HG03196 (cell line): ENCODE measurements around the gene WWTR1.

Experiments used
- ATAC-seq: cut with Tn5 transposase; IDR thresholded peaks from one replicate; pipeline ENCODE4 v1.9.1; 2021; ENCODE audit not compliant: unreplicated experiment

WWTR1 gene

GRCh38 chr3:149506540-149506939 is 151.3 kb downstream of the WWTR1 start:
- no peak for ATAC-seq

- ATAC-seq: no peak
Observed at GRCh38 chr3:149502438-149502837, 155.4 kb downstream of the WWTR1 start.

GRCh38 chr3:149501524-149501923 is 156.3 kb downstream of the WWTR1 start:
- no peak for ATAC-seq

- ATAC-seq: no peak
Observed at GRCh38 chr3:149497966-149498670, 159.7 kb downstream of the WWTR1 start.

GRCh38 chr3:149496891-149497290 is 160.9 kb downstream of the WWTR1 start:
- no peak for ATAC-seq

GRCh38 chr3:149495581-149496125 is 162.2 kb downstream of the WWTR1 start:
- no peak for ATAC-seq

- no peak for ATAC-seq
Observed at GRCh38 chr3:149494759-149495580, 162.9 kb downstream of the WWTR1 start.

GRCh38 chr3:149494022-149494758 is 163.6 kb downstream of the WWTR1 start:
- ATAC-seq: no peak

GRCh38 chr3:149493315-149494021 is 164.4 kb downstream of the WWTR1 start:
- no peak for ATAC-seq

GRCh38 chr3:149490260-149490971 is 167.4 kb downstream of the WWTR1 start:
- no peak for ATAC-seq

GRCh38 chr3:149489060-149489690 is 168.7 kb downstream of the WWTR1 start:
- no peak for ATAC-seq

- ATAC-seq: no peak
Observed at GRCh38 chr3:149487598-149488197, 170.1 kb downstream of the WWTR1 start.

- ATAC-seq: no peak
Observed at GRCh38 chr3:149486726-149487125, 171.1 kb downstream of the WWTR1 start.

GRCh38 chr3:149481491-149481890 is 176.3 kb downstream of the WWTR1 start:
- ATAC-seq: no peak

- no peak for ATAC-seq
Observed at GRCh38 chr3:149481056-149481455, 176.8 kb downstream of the WWTR1 start.

GRCh38 chr3:149480326-149481017 is 177.4 kb downstream of the WWTR1 start:
- peak; percentile 88 for ATAC-seq

- ATAC-seq: no peak
Observed at GRCh38 chr3:149479621-149480325, 178.1 kb downstream of the WWTR1 start.

- no peak for ATAC-seq
Observed at GRCh38 chr3:149476225-149476624, 181.6 kb downstream of the WWTR1 start.
